ENCODE data around the gene SLC7A8. TPM values are rescaled to one million over a fixed set of nuclear protein-coding genes. Genes with fewer than 3 reads are reported as not detected.
"Not testable (repeated sequence)": the region's sequence is repeated elsewhere in the genome, so short reads cannot be mapped to it uniquely, and the experiment has no call there.

The SLC7A8 gene
- total RNA-seq, 1 donor from 2014 or later = 1.1 TPM

- Histone ChIP-seq H3K4me3 (ENCODE audit: low read depth, low read length) (no peak overlapping the region), H3K36me3 (ENCODE audit: control insufficient read depth, insufficient read depth, low read length) (no peaks in the 10 kb centered on the region), H3K27me3 (ENCODE audit: control insufficient read depth, insufficient read depth, low read length) (peaks cover 2% of the 10 kb centered on the region)
- FAIRE-seq = no peak
- DNase-seq (ENCODE audit: low read depth) = no peak
- TF ChIP-seq CTCF (IDR thresholded peaks at IDR 0.05; ENCODE audit: insufficient read depth, low read length, severe bottlenecking) = no peak
These were observed 69.9 kb downstream of the SLC7A8 start for GRCh38 chr14:23113431-23114119.

- no peak for DNase-seq (ENCODE audit: low read depth)
- H3K4me3 ChIP-seq (ENCODE audit: low read depth, low read length) = no peak overlapping the region
- no peaks in the 10 kb centered on the region for H3K36me3 ChIP-seq (ENCODE audit: control insufficient read depth, insufficient read depth, low read length)
- no peak for TF ChIP-seq CTCF (IDR thresholded peaks at IDR 0.05; ENCODE audit: insufficient read depth, low read length, severe bottlenecking)
- peaks cover 2% of the 10 kb centered on the region for H3K27me3 ChIP-seq (ENCODE audit: control insufficient read depth, insufficient read depth, low read length)
- no peak for FAIRE-seq
These were observed 70.9 kb downstream of the SLC7A8 start for GRCh38 chr14:23112359-23113178.

- DNase-seq (ENCODE audit: low read depth) (no peak), FAIRE-seq (no peak)
- no peak for TF ChIP-seq CTCF (IDR thresholded peaks at IDR 0.05; ENCODE audit: insufficient read depth, low read length, severe bottlenecking)
- Histone ChIP-seq H3K27me3 (ENCODE audit: control insufficient read depth, insufficient read depth, low read length) (peaks cover 2% of the 10 kb centered on the region), H3K36me3 (ENCODE audit: control insufficient read depth, insufficient read depth, low read length) (no peaks in the 10 kb centered on the region), H3K4me3 (ENCODE audit: low read depth, low read length) (no peak overlapping the region)
These were observed 72.7 kb downstream of the SLC7A8 start for GRCh38 chr14:23110579-23111365.

GRCh38 chr14:23109769-23110168 lies 73.7 kb downstream of the SLC7A8 start:
- FAIRE-seq = no peak
- no peaks in the 10 kb centered on the region for H3K36me3 ChIP-seq (ENCODE audit: control insufficient read depth, insufficient read depth, low read length)
- H3K4me3 ChIP-seq (ENCODE audit: low read depth, low read length) = no peak overlapping the region
- H3K27me3 ChIP-seq (ENCODE audit: control insufficient read depth, insufficient read depth, low read length) = peaks cover 2% of the 10 kb centered on the region
- DNase-seq (ENCODE audit: low read depth) = no peak
- TF ChIP-seq CTCF (IDR thresholded peaks at IDR 0.05; ENCODE audit: insufficient read depth, low read length, severe bottlenecking) = no peak

- H3K36me3 ChIP-seq (ENCODE audit: control insufficient read depth, insufficient read depth, low read length); FAIRE-seq; H3K27me3 ChIP-seq (ENCODE audit: control insufficient read depth, insufficient read depth, low read length); H3K4me3 ChIP-seq (ENCODE audit: low read depth, low read length); DNase-seq (ENCODE audit: low read depth): not testable (repeated sequence)
These were observed 75.3 kb downstream of the SLC7A8 start for GRCh38 chr14:23108169-23108568.

- DNase-seq (ENCODE audit: low read depth); H3K4me3 ChIP-seq (ENCODE audit: low read depth, low read length); H3K36me3 ChIP-seq (ENCODE audit: control insufficient read depth, insufficient read depth, low read length); FAIRE-seq; H3K27me3 ChIP-seq (ENCODE audit: control insufficient read depth, insufficient read depth, low read length): not testable (repeated sequence)
These were observed 75.8 kb downstream of the SLC7A8 start for GRCh38 chr14:23107620-23108019.

Measured in bronchial epithelial cell (primary cell).